Nephron progenitor cell (in vitro differentiated cells): ENCODE results near the gene MEIS1.

ENCODE experiments used
- DNase-seq: peaks from one replicate; pipeline ENCODE4 v3.0.0; 2021
- H3K27ac Mint-ChIP-seq: 2 replicates; pipeline ENCODE4 v1.8.0; 2021; ENCODE audit warnings: mild to moderate bottlenecking, moderate library complexity, mixed read lengths
- H3K27me3 Mint-ChIP-seq: 2 replicates; pipeline ENCODE4 v1.8.0; 2021; ENCODE audit warnings: mild to moderate bottlenecking, low read depth, mixed read lengths; ENCODE audit not compliant: poor library complexity
- H3K36me3 Mint-ChIP-seq: 2 replicates; pipeline ENCODE4 v1.8.0; 2021; ENCODE audit warnings: low read depth, mixed read lengths
- H3K4me1 Mint-ChIP-seq: 2 replicates; pipeline ENCODE4 v1.8.0; 2021; ENCODE audit warnings: mixed read lengths
- H3K4me3 Mint-ChIP-seq: 2 replicates; pipeline ENCODE4 v1.8.0; 2021; ENCODE audit warnings: mild to moderate bottlenecking, moderate library complexity, mixed read lengths
- H3K9me3 Mint-ChIP-seq: 2 replicates; pipeline ENCODE4 v1.8.0; 2021; ENCODE audit warnings: mild to moderate bottlenecking, moderate library complexity, mixed read lengths
- CTCF ChIP-seq: fragments of 200-600 bp; sonication (generic); IDR thresholded peaks from 2 replicates; pipeline ENCODE4 v1.5.0; 2021; ENCODE audit warnings: antibody characterized with exemption

MEIS1 gene

GRCh38 chr2:66545258-66545657, 110.3 kb downstream of the MEIS1 start:
- peaks cover 5% of the 10 kb centered on the region for H3K27me3 Mint-ChIP-seq
- no peak overlapping the region for H3K27ac Mint-ChIP-seq
- no peak overlapping the region for H3K4me3 Mint-ChIP-seq
- TF ChIP-seq CTCF: no peak
- no peaks in the 10 kb centered on the region for H3K9me3 Mint-ChIP-seq
- peaks cover 57% of the 10 kb centered on the region for H3K36me3 Mint-ChIP-seq
- peaks cover 46% of the 10 kb centered on the region for H3K4me1 Mint-ChIP-seq
- DNase-seq: no peak

GRCh38 chr2:66547118-66547517, 112.2 kb downstream of the MEIS1 start:
- no peaks in the 10 kb centered on the region for H3K27me3 Mint-ChIP-seq
- H3K9me3 Mint-ChIP-seq: no peaks in the 10 kb centered on the region
- H3K27ac Mint-ChIP-seq: peak overlapping the region; percentile 32
- H3K4me3 Mint-ChIP-seq: no peak overlapping the region
- TF ChIP-seq CTCF: no peak
- peaks cover 53% of the 10 kb centered on the region for H3K36me3 Mint-ChIP-seq
- DNase-seq: no peak
- peaks cover 35% of the 10 kb centered on the region for H3K4me1 Mint-ChIP-seq

GRCh38 chr2:66547887-66548286, 113.0 kb downstream of the MEIS1 start:
- no peak overlapping the region for H3K4me3 Mint-ChIP-seq
- H3K4me1 Mint-ChIP-seq: peaks cover 28% of the 10 kb centered on the region
- peaks cover 47% of the 10 kb centered on the region for H3K36me3 Mint-ChIP-seq
- H3K27me3 Mint-ChIP-seq: no peaks in the 10 kb centered on the region
- no peak for DNase-seq
- TF ChIP-seq CTCF: no peak
- no peaks in the 10 kb centered on the region for H3K9me3 Mint-ChIP-seq
- H3K27ac Mint-ChIP-seq: no peak overlapping the region

GRCh38 chr2:66548422-66548821, 113.5 kb downstream of the MEIS1 start:
- Mint-ChIP-seq H3K27ac (peak overlapping the region; percentile 27), H3K4me3 (no peak overlapping the region), H3K4me1 (peaks cover 28% of the 10 kb centered on the region), H3K9me3 (no peaks in the 10 kb centered on the region), H3K36me3 (peaks cover 48% of the 10 kb centered on the region), H3K27me3 (no peaks in the 10 kb centered on the region)
- no peak for DNase-seq
- no peak for TF ChIP-seq CTCF

- no peak for TF ChIP-seq CTCF
- Mint-ChIP-seq H3K9me3 (no peaks in the 10 kb centered on the region), H3K4me3 (no peak overlapping the region), H3K27me3 (no peaks in the 10 kb centered on the region), H3K4me1 (peaks cover 44% of the 10 kb centered on the region), H3K36me3 (peaks cover 72% of the 10 kb centered on the region), H3K27ac (no peak overlapping the region)
- no peak for DNase-seq
These were observed 115.9 kb downstream of the MEIS1 start for GRCh38 chr2:66550826-66551225.

- Mint-ChIP-seq H3K36me3 (peaks cover 81% of the 10 kb centered on the region), H3K27me3 (no peaks in the 10 kb centered on the region), H3K27ac (peak overlapping the region; percentile 85), H3K9me3 (no peaks in the 10 kb centered on the region), H3K4me3 (no peak overlapping the region), H3K4me1 (peaks cover 39% of the 10 kb centered on the region)
- no peak for TF ChIP-seq CTCF
- no peak for DNase-seq
These were observed 118.4 kb downstream of the MEIS1 start for GRCh38 chr2:66553370-66553769.
